ES-I3 (cell line): ENCODE data around the gene TNFSF18.

Experiments
- H3K36me3 ChIP-seq: 2 replicates; pipeline ENCODE4 v1.6.1; 2013; ENCODE audit warnings: mild to moderate bottlenecking, low read length, control low read depth, moderate library complexity; ENCODE audit not compliant: insufficient read depth
- H3K4me1 ChIP-seq: 2 replicates; pipeline ENCODE4 v1.6.1; 2013; ENCODE audit warnings: mild to moderate bottlenecking, control low read depth, low read length; ENCODE audit not compliant: insufficient read depth
- H3K9ac ChIP-seq: 2 replicates; pipeline ENCODE4 v1.6.1; 2013; ENCODE audit warnings: low read depth, mild to moderate bottlenecking, low read length, moderate library complexity
- H3K9me3 ChIP-seq: 2 replicates; pipeline ENCODE4 v1.6.1; 2013; ENCODE audit warnings: mild to moderate bottlenecking, low read length, moderate library complexity; ENCODE audit not compliant: control insufficient read depth, insufficient read depth

The TNFSF18 gene

GRCh38 chr1:173056365-173056764 lies 5.6 kb upstream of the TNFSF18 start:
- Histone ChIP-seq H3K9ac (no peak overlapping the region), H3K4me1 (no peaks in the 10 kb centered on the region), H3K36me3 (no peaks in the 10 kb centered on the region), H3K9me3 (no peaks in the 10 kb centered on the region)

GRCh38 chr1:173052681-173053196 lies 2.0 kb upstream of the TNFSF18 start:
- Histone ChIP-seq H3K4me1 (no peaks in the 10 kb centered on the region), H3K36me3 (no peaks in the 10 kb centered on the region), H3K9me3 (no peaks in the 10 kb centered on the region), H3K9ac (no peak overlapping the region)

GRCh38 chr1:173049322-173049633 lies 1.5 kb downstream of the TNFSF18 start:
- H3K36me3 ChIP-seq: no peaks in the 10 kb centered on the region
- no peaks in the 10 kb centered on the region for H3K4me1 ChIP-seq
- H3K9me3 ChIP-seq: no peaks in the 10 kb centered on the region
- no peak overlapping the region for H3K9ac ChIP-seq

GRCh38 chr1:173048621-173049321 lies 2.0 kb downstream of the TNFSF18 start:
- H3K9ac ChIP-seq: no peak overlapping the region
- H3K9me3 ChIP-seq: no peaks in the 10 kb centered on the region
- no peaks in the 10 kb centered on the region for H3K4me1 ChIP-seq
- no peaks in the 10 kb centered on the region for H3K36me3 ChIP-seq

GRCh38 chr1:173044656-173045055 lies 6.1 kb downstream of the TNFSF18 start:
- Histone ChIP-seq H3K9me3 (no peaks in the 10 kb centered on the region), H3K4me1 (no peaks in the 10 kb centered on the region; the same call in 1 of the 2 replicates), H3K9ac (no peak overlapping the region), H3K36me3 (no peaks in the 10 kb centered on the region)

- H3K9me3 ChIP-seq: no peaks in the 10 kb centered on the region
- H3K9ac ChIP-seq: no peak overlapping the region
- H3K36me3 ChIP-seq: no peaks in the 10 kb centered on the region
- H3K4me1 ChIP-seq: no peaks in the 10 kb centered on the region; the same call in 1 of the 2 replicates
Observed at GRCh38 chr1:173043253-173043652, 7.5 kb downstream of the TNFSF18 start.

- Histone ChIP-seq H3K9ac (no peak overlapping the region), H3K4me1 (no peaks in the 10 kb centered on the region; the same call in 1 of the 2 replicates), H3K36me3 (no peaks in the 10 kb centered on the region), H3K9me3 (no peaks in the 10 kb centered on the region)
Observed at GRCh38 chr1:173042806-173043205, 7.9 kb downstream of the TNFSF18 start.

- Histone ChIP-seq H3K9me3 (no peaks in the 10 kb centered on the region), H3K9ac (no peak overlapping the region), H3K4me1 (no peaks in the 10 kb centered on the region; the same call in 1 of the 2 replicates), H3K36me3 (no peaks in the 10 kb centered on the region)
Observed at GRCh38 chr1:173039626-173040025, 11.1 kb downstream of the TNFSF18 start.

GRCh38 chr1:173038875-173039554 lies 11.7 kb downstream of the TNFSF18 start:
- no peak overlapping the region for H3K9ac ChIP-seq
- H3K36me3 ChIP-seq: no peaks in the 10 kb centered on the region
- H3K4me1 ChIP-seq: no peaks in the 10 kb centered on the region; the same call in 1 of the 2 replicates
- H3K9me3 ChIP-seq: no peaks in the 10 kb centered on the region

- H3K36me3 ChIP-seq: no peaks in the 10 kb centered on the region
- H3K9ac ChIP-seq: no peak overlapping the region
- peaks cover 3% of the 10 kb centered on the region; the same call in 1 of the 2 replicates for H3K9me3 ChIP-seq
- no peaks in the 10 kb centered on the region for H3K4me1 ChIP-seq
Observed at GRCh38 chr1:173024543-173024942, 26.2 kb downstream of the TNFSF18 start.

- Histone ChIP-seq H3K9ac (no peak overlapping the region), H3K36me3 (no peaks in the 10 kb centered on the region), H3K4me1 (no peaks in the 10 kb centered on the region), H3K9me3 (peaks cover 3% of the 10 kb centered on the region; the same call in 1 of the 2 replicates)
Observed at GRCh38 chr1:173023343-173023742, 27.4 kb downstream of the TNFSF18 start.

GRCh38 chr1:173020138-173020750 lies 30.5 kb downstream of the TNFSF18 start:
- Histone ChIP-seq H3K36me3 (no peaks in the 10 kb centered on the region), H3K4me1 (no peaks in the 10 kb centered on the region), H3K9ac (no peak overlapping the region), H3K9me3 (peaks cover 3% of the 10 kb centered on the region; the same call in 1 of the 2 replicates)

GRCh38 chr1:173017792-173018191 lies 32.9 kb downstream of the TNFSF18 start:
- Histone ChIP-seq H3K4me1 (no peaks in the 10 kb centered on the region), H3K9ac (no peak overlapping the region), H3K36me3 (no peaks in the 10 kb centered on the region), H3K9me3 (peaks cover 3% of the 10 kb centered on the region; the same call in 1 of the 2 replicates)

- H3K9ac ChIP-seq: no peak overlapping the region
- 0 out of 2 replicates have a peak, but pooled peaks cover 3% of the 10 kb centered on the region for H3K9me3 ChIP-seq
- no peaks in the 10 kb centered on the region for H3K4me1 ChIP-seq
- H3K36me3 ChIP-seq: no peaks in the 10 kb centered on the region
Observed at GRCh38 chr1:173016419-173016818, 34.3 kb downstream of the TNFSF18 start.
